BE2C (cell line): ENCODE measurements around the gene ADCY7.

Source experiments
- DNase-seq: peaks from one replicate; pipeline ENCODE4 v3.0.0-alpha.2; 2020
- H3K27me3 ChIP-seq: fragments of 250-450 bp; sonication (Bioruptor Pico); 2 replicates; pipeline ENCODE4 v1.5.1; 2020; ENCODE audit warnings: mild to moderate bottlenecking
- H3K36me3 ChIP-seq: fragments of 250-450 bp; sonication (Bioruptor Pico); 2 replicates; pipeline ENCODE4 v1.5.1; 2020; ENCODE audit warnings: mild to moderate bottlenecking
- H3K4me1 ChIP-seq: fragments of 250-450 bp; sonication (Bioruptor Pico); 2 replicates; pipeline ENCODE4 v1.5.1; 2020
- H3K4me3 ChIP-seq: 2 replicates; pipeline ENCODE4 v1.5.1; 2011; ENCODE audit warnings: low read depth, low read length
- H3K9me3 ChIP-seq: fragments of 250-450 bp; sonication (Bioruptor Pico); 2 replicates; pipeline ENCODE4 v1.5.1; 2020
- TF ChIP-seq, protein P1 (sequence below): IDR thresholded peaks from 2 replicates; pipeline ENCODE4 v1.5.1; 2012; ENCODE audit warnings: mild to moderate bottlenecking, low read depth, low read length

ADCY7 gene

DNA sequence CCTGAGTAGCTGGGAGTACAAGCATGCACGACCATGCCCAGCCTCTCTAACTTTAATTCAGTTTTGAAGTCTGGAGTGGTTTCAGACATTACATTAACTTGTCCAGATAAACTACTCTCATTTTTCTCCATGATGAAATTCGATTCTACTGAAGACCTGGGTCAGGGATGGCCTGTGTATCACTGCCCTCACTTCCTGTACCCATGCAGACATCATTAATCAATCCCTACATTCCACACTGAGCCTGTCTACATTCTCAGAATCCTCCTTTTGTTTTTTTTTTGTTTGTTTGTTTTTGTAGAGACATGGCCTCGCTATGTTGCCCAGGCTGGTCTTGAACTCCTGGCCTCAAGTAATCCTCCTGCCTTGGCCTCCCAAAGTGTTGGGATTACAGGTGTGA is 22.6 kb downstream of the ADCY7 start:
- no peaks in the 10 kb centered on the region for H3K36me3 ChIP-seq
- no peak for DNase-seq
- no peaks in the 10 kb centered on the region for H3K27me3 ChIP-seq
- H3K4me1 ChIP-seq: peaks cover 9% of the 10 kb centered on the region; the same call in 1 of the 2 replicates
- no peak overlapping the region for H3K4me3 ChIP-seq
- no peaks in the 10 kb centered on the region for H3K9me3 ChIP-seq
- TF ChIP-seq, protein P1, sequence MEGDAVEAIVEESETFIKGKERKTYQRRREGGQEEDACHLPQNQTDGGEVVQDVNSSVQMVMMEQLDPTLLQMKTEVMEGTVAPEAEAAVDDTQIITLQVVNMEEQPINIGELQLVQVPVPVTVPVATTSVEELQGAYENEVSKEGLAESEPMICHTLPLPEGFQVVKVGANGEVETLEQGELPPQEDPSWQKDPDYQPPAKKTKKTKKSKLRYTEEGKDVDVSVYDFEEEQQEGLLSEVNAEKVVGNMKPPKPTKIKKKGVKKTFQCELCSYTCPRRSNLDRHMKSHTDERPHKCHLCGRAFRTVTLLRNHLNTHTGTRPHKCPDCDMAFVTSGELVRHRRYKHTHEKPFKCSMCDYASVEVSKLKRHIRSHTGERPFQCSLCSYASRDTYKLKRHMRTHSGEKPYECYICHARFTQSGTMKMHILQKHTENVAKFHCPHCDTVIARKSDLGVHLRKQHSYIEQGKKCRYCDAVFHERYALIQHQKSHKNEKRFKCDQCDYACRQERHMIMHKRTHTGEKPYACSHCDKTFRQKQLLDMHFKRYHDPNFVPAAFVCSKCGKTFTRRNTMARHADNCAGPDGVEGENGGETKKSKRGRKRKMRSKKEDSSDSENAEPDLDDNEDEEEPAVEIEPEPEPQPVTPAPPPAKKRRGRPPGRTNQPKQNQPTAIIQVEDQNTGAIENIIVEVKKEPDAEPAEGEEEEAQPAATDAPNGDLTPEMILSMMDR: no peak

DNA sequence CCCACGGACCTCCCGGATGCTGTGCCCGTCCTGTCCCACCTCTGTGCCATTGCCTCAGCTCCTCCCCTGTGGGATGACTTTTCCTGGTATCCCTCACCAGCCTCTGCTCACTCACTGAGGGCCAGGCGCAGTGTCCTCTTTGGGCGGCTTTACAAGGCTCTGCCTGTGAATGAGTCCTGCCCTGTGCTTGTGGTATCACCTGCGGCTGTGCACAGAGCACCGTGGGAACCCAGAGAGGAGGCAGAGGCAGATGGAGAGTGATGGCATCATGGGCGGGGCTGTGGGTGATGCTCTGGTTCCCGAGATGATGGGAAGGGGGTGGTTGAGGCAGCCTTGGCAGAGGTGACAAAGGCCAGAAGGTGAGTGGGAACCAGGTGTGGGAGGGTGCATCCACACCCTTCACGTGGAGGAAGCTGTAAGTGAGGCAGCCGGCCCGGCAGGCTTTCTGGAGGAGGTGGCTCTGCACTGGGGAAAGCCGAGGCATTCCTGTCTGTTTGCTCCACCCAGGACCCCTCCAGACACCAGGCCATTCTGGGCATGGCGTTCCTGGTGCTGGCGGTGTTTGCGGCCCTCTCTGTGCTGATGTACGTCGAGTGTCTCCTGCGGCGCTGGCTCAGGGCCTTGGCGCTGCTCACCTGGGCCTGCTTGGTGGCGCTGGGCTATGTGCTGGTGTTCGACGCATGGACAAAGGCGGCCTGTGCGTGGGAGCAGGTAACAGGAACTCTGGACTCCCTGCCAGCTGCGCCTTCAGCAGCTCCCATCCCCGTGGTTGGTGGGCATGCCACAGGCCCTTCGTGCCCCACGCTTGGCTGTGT is 23.8 kb downstream of the ADCY7 start:
- Histone ChIP-seq H3K4me1 (no peaks in the 10 kb centered on the region), H3K36me3 (no peaks in the 10 kb centered on the region), H3K27me3 (no peaks in the 10 kb centered on the region), H3K9me3 (no peaks in the 10 kb centered on the region), H3K4me3 (no peak overlapping the region)
- DNase-seq: no peak
- TF ChIP-seq, protein P1: no peak

DNA sequence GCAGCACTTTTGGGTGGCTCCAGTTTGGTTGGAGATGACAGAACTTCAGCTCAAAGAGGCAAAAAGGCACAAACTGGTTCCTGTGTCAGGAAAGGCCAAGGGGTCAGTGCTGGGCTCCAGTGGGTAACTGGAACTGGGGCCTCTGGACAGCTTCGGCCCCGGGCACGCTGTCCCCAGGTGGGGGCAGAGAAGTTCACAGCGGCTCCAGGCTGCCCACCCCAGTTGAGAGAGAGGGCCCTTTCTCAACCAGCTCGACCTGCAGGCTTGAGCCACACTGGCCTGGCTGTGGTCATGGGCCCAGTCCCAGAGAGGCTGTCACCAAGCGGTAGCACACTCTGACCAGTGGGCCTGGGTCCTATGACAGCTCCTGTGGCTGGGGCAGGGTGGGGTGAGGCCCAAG is 24.5 kb downstream of the ADCY7 start:
- Histone ChIP-seq H3K27me3 (no peaks in the 10 kb centered on the region), H3K4me3 (no peak overlapping the region), H3K9me3 (no peaks in the 10 kb centered on the region), H3K36me3 (no peaks in the 10 kb centered on the region), H3K4me1 (no peaks in the 10 kb centered on the region)
- DNase-seq: no peak
- TF ChIP-seq, protein P1: no peak

DNA sequence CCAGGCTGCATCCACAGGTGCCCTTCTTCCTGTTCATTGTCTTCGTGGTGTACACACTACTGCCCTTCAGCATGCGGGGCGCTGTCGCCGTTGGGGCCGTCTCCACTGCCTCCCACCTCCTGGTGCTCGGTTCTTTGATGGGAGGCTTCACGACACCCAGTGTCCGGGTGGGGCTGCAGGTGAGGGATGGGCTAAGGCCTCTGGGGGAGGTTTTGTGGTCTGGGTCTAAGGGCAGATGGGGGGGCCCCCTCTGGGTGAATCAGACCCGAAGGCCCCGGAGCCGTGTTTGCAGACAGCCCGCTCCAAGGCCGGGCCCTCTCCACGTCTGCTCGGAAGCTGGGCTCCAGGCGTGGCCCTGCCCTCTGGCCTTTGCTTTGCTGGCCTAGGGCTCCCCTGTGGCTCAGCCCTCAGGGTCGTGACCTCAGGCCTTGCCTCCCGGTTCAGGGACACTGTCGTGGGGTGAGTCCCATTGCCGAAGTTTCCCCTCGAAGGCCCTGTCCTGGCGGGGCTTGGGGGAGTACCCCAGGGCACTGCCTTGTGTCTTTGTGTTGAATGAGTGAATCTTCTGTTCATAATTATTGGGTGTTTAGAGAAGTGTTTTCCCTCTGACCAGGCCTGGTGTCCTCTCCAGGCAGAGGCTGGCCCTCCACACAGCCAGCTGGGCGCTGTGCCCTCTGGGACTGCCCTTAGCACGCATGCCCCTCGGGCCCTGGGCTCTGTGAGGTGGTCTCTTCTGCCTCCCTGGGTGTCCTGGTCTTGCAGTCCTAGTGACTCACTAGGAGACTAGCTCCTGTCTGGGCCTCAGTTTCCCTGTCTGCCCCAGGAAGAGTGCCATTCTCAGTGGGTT is 25.6 kb downstream of the ADCY7 start:
- no peak for DNase-seq
- no peaks in the 10 kb centered on the region for H3K9me3 ChIP-seq
- no peaks in the 10 kb centered on the region for H3K4me1 ChIP-seq
- TF ChIP-seq, protein P1: no peak
- no peaks in the 10 kb centered on the region for H3K36me3 ChIP-seq
- no peaks in the 10 kb centered on the region for H3K27me3 ChIP-seq
- H3K4me3 ChIP-seq: no peak overlapping the region

DNA sequence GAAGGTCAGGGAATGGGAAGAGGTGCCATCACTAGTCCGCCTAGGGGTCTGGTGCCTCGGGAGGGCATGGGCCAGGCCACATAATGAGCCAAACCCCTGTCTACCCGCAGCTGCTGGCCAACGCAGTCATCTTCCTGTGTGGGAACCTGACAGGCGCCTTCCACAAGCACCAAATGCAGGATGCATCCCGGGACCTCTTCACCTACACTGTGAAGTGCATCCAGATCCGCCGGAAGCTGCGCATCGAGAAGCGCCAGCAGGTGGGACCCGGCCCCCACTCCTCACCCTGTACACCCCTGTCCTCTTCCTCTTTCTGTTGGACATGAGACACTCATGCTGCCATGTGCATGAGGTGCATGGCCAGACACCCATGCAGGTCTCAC is 26.2 kb downstream of the ADCY7 start:
- DNase-seq: no peak
- H3K4me1 ChIP-seq: no peaks in the 10 kb centered on the region; the same call in 1 of the 2 replicates
- TF ChIP-seq, protein P1: no peak
- H3K4me3 ChIP-seq: no peak overlapping the region
- H3K36me3 ChIP-seq: no peaks in the 10 kb centered on the region
- no peaks in the 10 kb centered on the region for H3K27me3 ChIP-seq
- H3K9me3 ChIP-seq: no peaks in the 10 kb centered on the region
